ENCODE data around the gene TSSK3. TPM values are rescaled to one million over a fixed set of nuclear protein-coding genes. Genes with fewer than 3 reads are reported as not detected.
A peak's percentile ranks its signal among the peaks of the same experiment; 100 is the strongest.

TSSK3 gene
- total and polyA plus RNA-seq, 9 of the 15 experiments (the other 6 are each of a cell fraction or from before 2014, with no cell fraction given): 0.27 to 2.8 (median 1.9) TPM

GRCh38 chr1:32394141-32394889, 32.0 kb downstream of the TSSK3 start, which contains the start of gene BSDC1 (continued):
- TF ChIP-seq ASH1L (IDR thresholded peaks at IDR 0.05; ENCODE audit: borderline replicate concordance, low read depth, partially characterized antibody) (no peak), E2F6 (IDR thresholded peaks at IDR 0.05; ENCODE audit: borderline replicate concordance in 1 of 2, extremely low read depth in 1 of 2, insufficient read depth in 1 of 2, insufficient read length in 1 of 2, low read depth in 1 of 2, low read length in 1 of 2, poor library complexity in 1 of 2, severe bottlenecking in 1 of 2) (peak in 1 of 2 experiments; percentile 26), RNF2 (IDR thresholded peaks at IDR 0.05) (peak; percentile 88), ZNF511 (CRISPR knock-in tag; IDR thresholded peaks at IDR 0.05) (peak; percentile 91; the same call in 1 of the 2 replicates), ZNF134 (CRISPR knock-in tag; conservative IDR thresholded peaks at IDR 0.05) (no peak), ZFP91 (CRISPR knock-in tag; IDR thresholded peaks at IDR 0.05) (peak; percentile 53; the same call in 1 of the 2 replicates), TCF7L2 (IDR thresholded peaks at IDR 0.05; ENCODE audit: low read depth, low read length) (peak; percentile 49; the same call in 1 of the 2 replicates), SMC3 (conservative IDR thresholded peaks at IDR 0.05; ENCODE audit: insufficient read depth, low read depth, low read length) (no peak; the same call in 1 of the 2 replicates), RBM22 (IDR thresholded peaks at IDR 0.05; ENCODE audit: low read depth, low read length, poor library complexity, severe bottlenecking) (no peak), ZNF699 (CRISPR knock-in tag; IDR thresholded peaks at IDR 0.05; ENCODE audit: insufficient replicate concordance) (no peak), DEAF1 (CRISPR knock-in tag; IDR thresholded peaks at IDR 0.05) (no peak), CUX1 (CRISPR knock-in tag; IDR thresholded peaks at IDR 0.05) (no peak), ZFP36 (IDR thresholded peaks at IDR 0.05; ENCODE audit: low read depth, low read length, partially characterized antibody) (peak; percentile 50)
